B cell (primary cell): Measurements from ENCODE around the gene ADM5.

Experiments
- CTCF ChIP-seq: fragments of 200-600 bp; IDR thresholded peaks from one replicate; pipeline ENCODE4 v1.8.0; 2022; ENCODE audit warnings: antibody characterized with exemption, mild to moderate bottlenecking
- EZH2 ChIP-seq: IDR thresholded peaks from 2 replicates; pipeline ENCODE4 v1.6.1; 2012; ENCODE audit warnings: borderline replicate concordance, low read depth, mild to moderate bottlenecking, moderate library complexity, low read length; ENCODE audit not compliant: insufficient read depth, poor library complexity, severe bottlenecking

DNA sequence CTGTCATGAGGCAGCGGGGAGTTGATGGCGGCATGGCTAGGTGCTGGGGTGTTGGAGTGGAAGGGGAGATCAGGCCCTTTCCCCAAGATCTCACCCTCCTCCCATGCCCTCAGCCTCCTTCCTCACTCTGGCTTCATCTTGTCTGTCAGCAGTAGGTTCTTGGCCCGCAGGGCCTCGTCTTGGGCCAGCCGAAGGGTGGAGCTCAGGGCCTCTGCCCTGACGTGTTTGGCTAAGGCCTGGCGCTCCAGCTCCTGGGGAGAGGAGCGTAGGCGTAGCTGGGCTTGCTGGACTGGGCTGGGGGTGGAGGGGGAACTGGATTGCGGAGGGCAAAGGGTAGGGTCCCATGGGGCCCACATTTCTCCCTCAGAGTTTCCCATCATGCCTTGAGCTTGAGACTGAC is 50.5 kb downstream of the ADM5 start:
- TF ChIP-seq CTCF (no peak), EZH2 (no peak)
